DND-41 (cell line): ENCODE data around the gene SLIT1.

Experiments used
- EZH2 ChIP-seq: IDR thresholded peaks from 3 replicates; pipeline ENCODE4 v1.6.1; 2012; ENCODE audit warnings: borderline replicate concordance, low read depth, mild to moderate bottlenecking, moderate library complexity, low read length, inconsistent platforms; ENCODE audit not compliant: severe bottlenecking
- TF ChIP-seq, protein P1 (sequence below): IDR thresholded peaks from 2 replicates; pipeline ENCODE4 v1.5.1; 2012; ENCODE audit warnings: borderline replicate concordance, low read length, moderate library complexity, mild to moderate bottlenecking; ENCODE audit not compliant: poor library complexity, severe bottlenecking; ENCODE audit errors: extremely low read depth

DNA sequence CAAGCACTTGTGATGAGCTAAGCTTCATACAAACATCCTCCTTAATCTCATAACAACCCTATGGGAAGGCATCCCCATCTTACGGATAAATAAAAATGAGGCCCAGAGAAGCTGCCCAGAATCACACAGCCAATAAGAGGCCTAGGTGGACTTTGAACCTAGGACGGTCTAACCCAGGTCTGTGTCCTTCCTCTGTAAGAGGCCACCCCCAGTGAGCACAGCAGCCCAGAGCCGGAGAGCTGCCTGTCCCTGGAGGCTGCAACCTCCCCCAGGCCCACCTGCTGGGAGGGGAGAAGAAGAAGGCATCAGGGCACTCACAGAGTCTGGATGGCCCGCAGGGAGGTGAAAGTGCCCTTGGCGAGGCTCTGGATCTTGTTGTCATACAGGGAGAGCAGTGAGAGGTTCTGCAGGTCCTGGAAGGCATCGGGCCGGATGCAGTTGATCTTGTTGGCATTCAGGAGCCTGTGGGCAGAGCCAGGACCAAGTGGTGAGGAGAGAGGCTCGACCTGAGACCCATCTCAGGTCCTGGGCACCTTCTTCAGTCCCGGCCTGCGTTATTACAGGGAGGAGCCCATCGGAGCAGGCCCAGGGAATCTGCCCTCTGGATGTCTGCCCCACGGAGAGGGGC lies 129.6 kb downstream of the SLIT1 start:
- TF ChIP-seq, protein P1, sequence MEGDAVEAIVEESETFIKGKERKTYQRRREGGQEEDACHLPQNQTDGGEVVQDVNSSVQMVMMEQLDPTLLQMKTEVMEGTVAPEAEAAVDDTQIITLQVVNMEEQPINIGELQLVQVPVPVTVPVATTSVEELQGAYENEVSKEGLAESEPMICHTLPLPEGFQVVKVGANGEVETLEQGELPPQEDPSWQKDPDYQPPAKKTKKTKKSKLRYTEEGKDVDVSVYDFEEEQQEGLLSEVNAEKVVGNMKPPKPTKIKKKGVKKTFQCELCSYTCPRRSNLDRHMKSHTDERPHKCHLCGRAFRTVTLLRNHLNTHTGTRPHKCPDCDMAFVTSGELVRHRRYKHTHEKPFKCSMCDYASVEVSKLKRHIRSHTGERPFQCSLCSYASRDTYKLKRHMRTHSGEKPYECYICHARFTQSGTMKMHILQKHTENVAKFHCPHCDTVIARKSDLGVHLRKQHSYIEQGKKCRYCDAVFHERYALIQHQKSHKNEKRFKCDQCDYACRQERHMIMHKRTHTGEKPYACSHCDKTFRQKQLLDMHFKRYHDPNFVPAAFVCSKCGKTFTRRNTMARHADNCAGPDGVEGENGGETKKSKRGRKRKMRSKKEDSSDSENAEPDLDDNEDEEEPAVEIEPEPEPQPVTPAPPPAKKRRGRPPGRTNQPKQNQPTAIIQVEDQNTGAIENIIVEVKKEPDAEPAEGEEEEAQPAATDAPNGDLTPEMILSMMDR = no peak
- no peak for TF ChIP-seq EZH2
